Choroid plexus epithelial cell (primary cell): ENCODE data around the gene HABP4.

Experiments
- DNase-seq: peaks from one replicate; pipeline ENCODE4 v3.0.0-alpha.2; 2010; ENCODE audit warnings: low read depth
- H3K4me3 ChIP-seq: 2 replicates; pipeline ENCODE4 v1.5.1; 2011; ENCODE audit warnings: low read depth, mild to moderate bottlenecking, control low read depth, low read length, moderate library complexity
- CTCF ChIP-seq: conservative IDR thresholded peaks from 2 replicates; pipeline ENCODE4 v1.5.1; 2011; ENCODE audit warnings: low read depth, mild to moderate bottlenecking, control low read depth, inconsistent platforms, low read length, moderate library complexity

Gene HABP4

GRCh38 chr9:96496368-96497116 is 46.6 kb downstream of the HABP4 start:
- no peak overlapping the region for H3K4me3 ChIP-seq
- no peak for DNase-seq
- TF ChIP-seq CTCF: no peak

- DNase-seq: no peak
- no peak overlapping the region for H3K4me3 ChIP-seq
- no peak for TF ChIP-seq CTCF
Measured at GRCh38 chr9:96497117-96497399, 47.1 kb downstream of the HABP4 start.

GRCh38 chr9:96498796-96499195 is 48.8 kb downstream of the HABP4 start:
- no peak for TF ChIP-seq CTCF
- no peak overlapping the region for H3K4me3 ChIP-seq
- no peak for DNase-seq

DNA sequence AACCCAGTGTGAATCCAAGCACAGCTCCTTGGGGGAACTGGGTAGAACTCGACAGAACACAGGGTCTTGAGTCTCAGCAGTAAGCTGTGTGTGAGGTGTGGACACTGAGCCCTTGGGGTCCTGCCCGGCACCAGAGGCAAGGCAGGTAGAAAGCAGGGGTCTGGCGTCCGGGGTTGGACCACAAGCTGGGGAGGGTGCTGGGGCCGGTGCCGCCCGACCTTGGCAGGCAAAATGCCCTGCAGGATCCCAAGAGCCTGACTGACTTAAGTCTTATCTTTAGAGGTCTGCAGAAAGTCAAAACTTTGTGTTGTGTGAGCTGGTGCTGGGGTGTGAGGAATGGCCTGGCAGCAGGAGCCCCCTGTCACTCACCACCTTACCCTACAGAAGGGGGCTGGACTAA is 49.3 kb downstream of the HABP4 start:
- no peak overlapping the region for H3K4me3 ChIP-seq
- TF ChIP-seq CTCF: no peak
- DNase-seq: no peak

DNA sequence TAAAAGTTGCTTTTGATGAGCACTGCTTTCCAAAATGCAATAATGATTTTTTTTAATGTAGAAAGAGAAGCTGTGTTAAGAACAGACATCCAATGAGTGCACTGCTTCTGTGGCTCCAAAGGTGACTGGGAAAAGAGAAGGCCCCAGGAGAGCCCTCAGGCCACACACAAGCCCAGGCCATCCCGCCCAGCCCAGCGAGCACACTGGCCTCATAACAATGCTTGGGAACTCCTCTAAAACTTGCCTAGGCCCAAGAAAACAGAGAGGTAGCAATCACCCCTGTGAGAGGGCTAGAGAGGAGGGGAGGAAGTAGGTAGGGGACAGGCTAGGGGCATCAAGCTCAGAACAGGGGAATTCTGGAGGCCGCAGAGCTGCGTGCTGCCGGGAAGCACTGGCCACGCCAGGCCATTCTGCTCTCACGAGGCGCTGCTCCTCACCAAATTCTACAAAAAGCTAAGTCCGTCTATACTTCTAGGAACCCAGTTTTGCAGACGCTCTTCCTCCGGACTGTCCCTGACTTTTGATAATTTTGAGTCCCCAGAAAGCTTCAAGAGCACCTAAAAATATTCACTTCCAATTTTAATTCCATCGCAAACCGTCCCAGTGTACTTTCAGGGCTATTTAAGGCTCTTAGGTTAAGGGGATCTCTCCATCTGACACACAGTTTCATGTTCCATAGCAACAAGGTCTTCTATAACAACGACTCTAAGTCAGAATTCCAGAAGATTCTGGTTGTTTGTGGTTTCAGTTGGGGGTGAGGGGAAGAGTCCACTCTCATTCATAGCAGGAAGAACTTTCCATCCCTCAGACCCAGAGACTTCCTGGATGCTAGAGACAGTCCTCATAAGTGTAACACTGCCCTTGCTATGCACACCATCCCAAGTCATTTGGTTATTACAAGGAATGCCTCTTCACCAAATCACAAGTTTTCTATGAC is 51.0 kb downstream of the HABP4 start:
- TF ChIP-seq CTCF: no peak
- DNase-seq: no peak

GRCh38 chr9:96501633-96502538 is 51.9 kb downstream of the HABP4 start:
- H3K4me3 ChIP-seq: no peak overlapping the region
- TF ChIP-seq CTCF: no peak
- no peak for DNase-seq

More for the DNA sequence above, 51.0 kb downstream of the HABP4 start:
- H3K4me3 ChIP-seq: no peak overlapping the region
